Osteoblast (primary cell): Measurements from ENCODE around the gene ATG4A. TPM values are rescaled to one million over a fixed set of nuclear protein-coding genes. Genes with fewer than 3 reads are reported as not detected.

ENCODE experiments used
- DNase-seq: peaks from one replicate; pipeline ENCODE4 v3.0.0; 2011; ENCODE audit warnings: low spot score, mixed read lengths; ENCODE audit not compliant: insufficient read length; ENCODE audit errors: missing footprints
- H2AFZ ChIP-seq: 2 replicates; pipeline ENCODE4 v1.6.0; 2011; ENCODE audit warnings: mild to moderate bottlenecking, low read length
- H3K27ac ChIP-seq: 2 replicates; pipeline ENCODE4 v1.5.1; 2011; ENCODE audit warnings: mild to moderate bottlenecking, low read depth, low read length, moderate library complexity
- H3K27me3 ChIP-seq: 2 replicates; pipeline ENCODE4 v1.6.0; 2012; ENCODE audit warnings: mild to moderate bottlenecking, control low read depth, inconsistent platforms, low read length, moderate library complexity; ENCODE audit not compliant: insufficient read depth
- H3K36me3 ChIP-seq: 2 replicates; pipeline ENCODE4 v1.5.1; 2011; ENCODE audit warnings: mild to moderate bottlenecking, low read length, control low read depth, moderate library complexity; ENCODE audit not compliant: insufficient read depth
- H3K4me1 ChIP-seq: 2 replicates; pipeline ENCODE4 v1.5.1; 2011; ENCODE audit warnings: mild to moderate bottlenecking, low read length, control low read depth, moderate library complexity; ENCODE audit not compliant: insufficient read depth
- H3K4me2 ChIP-seq: 2 replicates; pipeline ENCODE4 v1.6.0; 2011; ENCODE audit warnings: mild to moderate bottlenecking, low read length; ENCODE audit not compliant: insufficient read depth
- H3K4me3 ChIP-seq: fragments of 200-600 bp; sonication (generic); 3 replicates; pipeline ENCODE4 v1.5.1; 2012; ENCODE audit warnings: mild to moderate bottlenecking, low read length, inconsistent platforms; ENCODE audit not compliant: insufficient read depth
- H3K79me2 ChIP-seq: 2 replicates; pipeline ENCODE4 v1.6.0; 2012; ENCODE audit warnings: mild to moderate bottlenecking, low read length, control low read depth, inconsistent platforms; ENCODE audit not compliant: insufficient read depth
- H3K9me3 ChIP-seq: 2 replicates; pipeline ENCODE4 v1.5.1; 2011; ENCODE audit warnings: low read depth, low read length, control low read depth
- H4K20me1 ChIP-seq: 2 replicates; pipeline ENCODE4 v1.6.0; 2012; ENCODE audit warnings: mild to moderate bottlenecking, low read length, control low read depth; ENCODE audit not compliant: insufficient read depth
- total RNA-seq: library from RNA; depleted of rRNA; stranded (reverse); fragments of >200 nt; gene quantifications from 2 replicates; pipeline ENCODE4 v1.2.3, GENCODE V29; 2012
- TF ChIP-seq, protein P1 (sequence below): IDR thresholded peaks from 2 replicates; pipeline ENCODE4 v1.5.1; 2011; ENCODE audit warnings: mild to moderate bottlenecking, low read depth, low read length, moderate library complexity; ENCODE audit errors: extremely low read depth

ATG4A gene
- total RNA-seq, 1 donor = 6.9 TPM

DNA sequence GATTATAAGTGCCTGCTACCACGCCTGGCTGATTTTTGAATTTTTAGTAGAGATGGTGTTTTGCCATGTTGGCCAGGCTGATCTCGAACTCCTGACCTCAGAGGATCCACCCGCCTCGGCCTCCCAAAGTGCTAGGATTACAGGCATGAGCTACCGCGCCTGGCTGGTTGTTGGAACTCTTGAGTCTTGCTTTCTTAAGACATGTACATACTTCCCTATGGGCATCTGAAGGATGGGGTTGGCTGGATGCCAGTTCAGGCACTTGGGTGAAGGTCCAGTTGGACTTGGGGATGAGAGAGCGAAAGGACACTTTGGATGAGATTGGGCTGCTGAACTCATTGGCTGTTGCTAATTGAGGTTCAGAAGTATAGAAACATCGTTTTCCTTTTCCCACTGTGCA lies 40.5 kb downstream of the ATG4A start:
- no peak overlapping the region for H3K27ac ChIP-seq

DNA sequence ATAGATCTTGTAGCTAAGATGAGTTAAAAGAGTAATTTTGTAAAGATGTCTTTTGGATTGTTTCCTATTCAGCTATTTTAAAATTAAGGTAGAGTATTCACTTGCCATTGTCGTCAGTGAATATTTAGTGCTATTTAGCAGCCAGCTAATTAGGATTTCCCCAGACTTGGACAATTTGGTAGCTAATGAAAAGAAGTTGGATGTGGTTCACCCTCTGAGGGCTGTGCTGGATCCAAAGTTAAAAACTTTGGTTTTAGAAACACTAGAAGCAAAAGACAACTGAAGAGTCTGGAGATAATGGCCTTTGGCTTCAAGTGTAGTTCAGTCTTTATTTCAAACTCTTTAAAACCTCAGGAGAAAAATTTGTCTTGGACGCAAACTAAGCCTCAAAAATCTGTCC lies 41.3 kb downstream of the ATG4A start:
- DNase-seq = no peak
- no peak overlapping the region for H3K4me2 ChIP-seq
- no peaks in the 10 kb centered on the region for H3K79me2 ChIP-seq
- no peaks in the 10 kb centered on the region for H3K4me1 ChIP-seq
- H3K4me3 ChIP-seq = no peak overlapping the region
- H4K20me1 ChIP-seq = no peaks in the 10 kb centered on the region
- H3K9me3 ChIP-seq = no peaks in the 10 kb centered on the region
- H2AFZ ChIP-seq = no peak overlapping the region
- no peak overlapping the region for H3K27ac ChIP-seq
- TF ChIP-seq, protein P1, sequence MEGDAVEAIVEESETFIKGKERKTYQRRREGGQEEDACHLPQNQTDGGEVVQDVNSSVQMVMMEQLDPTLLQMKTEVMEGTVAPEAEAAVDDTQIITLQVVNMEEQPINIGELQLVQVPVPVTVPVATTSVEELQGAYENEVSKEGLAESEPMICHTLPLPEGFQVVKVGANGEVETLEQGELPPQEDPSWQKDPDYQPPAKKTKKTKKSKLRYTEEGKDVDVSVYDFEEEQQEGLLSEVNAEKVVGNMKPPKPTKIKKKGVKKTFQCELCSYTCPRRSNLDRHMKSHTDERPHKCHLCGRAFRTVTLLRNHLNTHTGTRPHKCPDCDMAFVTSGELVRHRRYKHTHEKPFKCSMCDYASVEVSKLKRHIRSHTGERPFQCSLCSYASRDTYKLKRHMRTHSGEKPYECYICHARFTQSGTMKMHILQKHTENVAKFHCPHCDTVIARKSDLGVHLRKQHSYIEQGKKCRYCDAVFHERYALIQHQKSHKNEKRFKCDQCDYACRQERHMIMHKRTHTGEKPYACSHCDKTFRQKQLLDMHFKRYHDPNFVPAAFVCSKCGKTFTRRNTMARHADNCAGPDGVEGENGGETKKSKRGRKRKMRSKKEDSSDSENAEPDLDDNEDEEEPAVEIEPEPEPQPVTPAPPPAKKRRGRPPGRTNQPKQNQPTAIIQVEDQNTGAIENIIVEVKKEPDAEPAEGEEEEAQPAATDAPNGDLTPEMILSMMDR = no peak
- peaks cover 18% of the 10 kb centered on the region for H3K27me3 ChIP-seq
- H3K36me3 ChIP-seq = peaks cover 7% of the 10 kb centered on the region

More for the DNA sequence above, 40.5 kb downstream of the ATG4A start:
- no peaks in the 10 kb centered on the region for H3K4me1 ChIP-seq
- no peak overlapping the region for H3K4me3 ChIP-seq
- H3K36me3 ChIP-seq = peaks cover 7% of the 10 kb centered on the region
- no peaks in the 10 kb centered on the region for H4K20me1 ChIP-seq
- H3K27me3 ChIP-seq = peaks cover 21% of the 10 kb centered on the region
- DNase-seq = no peak
- H3K9me3 ChIP-seq = no peaks in the 10 kb centered on the region
- no peak overlapping the region for H2AFZ ChIP-seq
- TF ChIP-seq, protein P1 = no peak
- H3K79me2 ChIP-seq = no peaks in the 10 kb centered on the region
- H3K4me2 ChIP-seq = no peak overlapping the region

DNA sequence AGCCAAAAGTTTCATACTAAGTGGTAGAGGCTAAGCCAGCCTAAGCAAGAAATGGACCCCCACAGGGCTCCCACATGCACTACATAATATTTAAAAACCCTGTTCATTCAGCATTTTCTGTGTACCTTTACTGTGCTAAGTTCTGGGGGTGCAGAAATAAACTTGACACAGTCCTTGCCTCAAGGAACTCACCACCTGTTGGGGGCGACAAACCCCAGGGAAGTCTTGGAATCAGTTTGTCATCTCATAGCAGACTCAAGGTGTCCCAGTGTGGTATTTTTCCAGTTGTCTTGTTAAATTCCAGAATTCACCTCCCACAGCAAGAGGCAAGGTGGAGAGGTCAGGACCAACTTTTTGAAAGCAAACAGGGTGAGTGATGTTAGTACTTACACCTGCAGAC lies 43.1 kb downstream of the ATG4A start:
- H4K20me1 ChIP-seq = no peaks in the 10 kb centered on the region
- no peak overlapping the region for H3K27ac ChIP-seq
- no peak overlapping the region for H3K4me2 ChIP-seq
- H3K36me3 ChIP-seq = peaks cover 7% of the 10 kb centered on the region
- no peak for DNase-seq
- H3K9me3 ChIP-seq = no peaks in the 10 kb centered on the region
- TF ChIP-seq, protein P1 = no peak
- H3K4me1 ChIP-seq = no peaks in the 10 kb centered on the region
- H3K79me2 ChIP-seq = no peaks in the 10 kb centered on the region
- H2AFZ ChIP-seq = no peak overlapping the region
- H3K27me3 ChIP-seq = peaks cover 17% of the 10 kb centered on the region
- no peak overlapping the region for H3K4me3 ChIP-seq

DNA sequence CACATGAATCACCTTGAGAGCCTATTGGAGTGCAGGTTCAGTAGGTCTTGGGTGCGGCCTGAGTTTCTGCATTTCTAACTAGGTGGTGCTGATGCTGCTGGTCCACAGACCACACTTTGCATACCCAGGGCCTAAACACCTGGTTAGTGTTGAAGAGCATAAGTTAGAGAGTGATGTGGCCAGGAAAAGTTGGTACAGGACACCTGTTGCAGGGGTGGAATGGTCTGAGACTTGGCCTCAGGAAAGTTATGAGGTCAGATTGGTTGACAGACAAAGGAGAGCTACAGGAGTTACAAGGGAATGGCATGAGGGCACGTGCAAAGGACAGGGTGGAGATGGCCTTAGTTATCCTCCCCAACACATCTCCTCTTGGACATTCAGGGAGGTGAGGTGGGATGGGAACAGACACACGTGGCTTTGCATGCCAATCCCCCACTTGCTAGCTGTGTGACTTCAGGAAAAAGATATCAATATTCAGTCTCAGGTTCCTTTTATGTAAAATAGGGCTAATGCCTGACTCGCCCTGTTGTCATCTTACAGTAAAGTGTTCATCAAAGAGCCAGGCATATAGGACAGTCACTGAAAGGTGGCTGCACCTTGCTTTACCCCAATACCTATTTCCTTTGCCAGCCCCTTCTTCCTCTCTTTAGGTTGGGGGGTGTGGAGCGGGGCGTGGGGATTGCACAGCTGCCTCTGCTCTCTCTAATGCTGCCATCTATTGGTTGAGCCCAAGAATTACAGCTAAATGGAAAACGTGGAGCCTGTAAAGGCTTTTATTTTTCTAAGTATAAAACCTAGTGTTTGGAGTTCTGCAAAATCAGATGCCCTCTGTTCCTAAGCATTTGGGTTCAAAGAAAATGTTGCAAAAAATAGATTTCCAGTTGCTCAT lies 47.5 kb downstream of the ATG4A start:
- no peaks in the 10 kb centered on the region for H4K20me1 ChIP-seq
- no peak overlapping the region for H3K4me3 ChIP-seq
- TF ChIP-seq, protein P1 = peak; percentile 64
- DNase-seq = peak; percentile 36
- no peak overlapping the region for H3K4me2 ChIP-seq
- H3K4me1 ChIP-seq = no peaks in the 10 kb centered on the region
- no peak overlapping the region for H3K27ac ChIP-seq
- H3K79me2 ChIP-seq = no peaks in the 10 kb centered on the region
- H3K36me3 ChIP-seq = peaks cover 7% of the 10 kb centered on the region
- H2AFZ ChIP-seq = no peak overlapping the region
- H3K27me3 ChIP-seq = peaks cover 4% of the 10 kb centered on the region
- H3K9me3 ChIP-seq = no peaks in the 10 kb centered on the region
